Left lung (tissue), 10 donors: ENCODE data around the gene BMPR1A. TPM values are rescaled to one million over a fixed set of nuclear protein-coding genes. Genes with fewer than 3 reads are reported as not detected.

Experiments used
- ATAC-seq: fragments of 200-7000 bp; cut with Tn5 transposase; one replicate; pipeline ENCODE4 v1.9.1; 2020; ENCODE audit warnings: moderate library complexity
- DNase-seq, 4 donors: peaks; one replicate each; pipeline ENCODE4 v3.0.0-alpha.2; 2013 to 2020
- H3K27ac ChIP-seq, 2 donors: fragments of 200-600 bp; sonication (generic) in 1 of 2; one replicate each; pipeline versions ENCODE4 v1.5.0 to v1.8.0; 2020 to 2021
- H3K27me3 ChIP-seq, 2 donors: fragments of 200-600 bp; sonication (generic) in 1 of 2; one replicate each; pipeline versions ENCODE4 v1.5.0 to v1.8.0; 2020 to 2021
- H3K36me3 ChIP-seq, 2 donors: fragments of 200-600 bp; sonication (generic) in 1 of 2; one replicate each; pipeline versions ENCODE4 v1.5.0 to v1.8.0; 2020 to 2021
- H3K4me1 ChIP-seq, 2 donors: fragments of 200-600 bp; one replicate each; pipeline ENCODE4 v1.8.0; 2021
- H3K4me3 ChIP-seq, 2 donors: fragments of 200-600 bp; sonication (generic) in 1 of 2; one replicate each; pipeline versions ENCODE4 v1.5.0 to v1.8.0; 2020 to 2021; ENCODE audit warnings: mild to moderate bottlenecking in 1 of 2
- H3K9me3 ChIP-seq, 2 donors: fragments of 200-600 bp; sonication (generic) in 1 of 2; one replicate each; pipeline versions ENCODE4 v1.5.0 to v1.8.0; 2020 to 2021
- intact Hi-C, 2 donors: fragments of 100-400 bp; cut with DNase I; formaldehyde crosslinking; loops; one replicate each; pipeline versions ENCODE4 v1.11.2 to v1.14.2; 2022
- polyA plus RNA-seq, 6 donors: library from polyadenylated mRNA; unstranded; fragments of 120-200 nt; gene quantifications; one replicate each; pipeline ENCODE4 v1.2.1, GENCODE V29; 2013; ENCODE audit not compliant: insufficient read length in 6 of 6
- total RNA-seq, 2 donors: library from RNA; stranded (reverse); fragmentation: NEBNext Ultra II Directional; extraction: Animal tissue kit (Norgen Biotek cat#: 25700); gene quantifications; one replicate each; pipeline ENCODE4 v1.2.1, GENCODE V29; 2021
- TF ChIP-seq, protein P1 (sequence below), 2 donors: fragments of 200-600 bp; sonication (generic) in 1 of 2; IDR thresholded peaks; one replicate each; pipeline versions ENCODE4 v1.5.0 to v1.8.0; 2021; ENCODE audit warnings: antibody characterized with exemption in 2 of 2
- donor health status: DM: no; HTN: yes; CAD: no.
- donor health status: DM: no; HTN: no; CAD: no.

The BMPR1A gene
- total and polyA plus RNA-seq, 8 donors = 33.4 to 87.2 (median 72.9) TPM

DNA sequence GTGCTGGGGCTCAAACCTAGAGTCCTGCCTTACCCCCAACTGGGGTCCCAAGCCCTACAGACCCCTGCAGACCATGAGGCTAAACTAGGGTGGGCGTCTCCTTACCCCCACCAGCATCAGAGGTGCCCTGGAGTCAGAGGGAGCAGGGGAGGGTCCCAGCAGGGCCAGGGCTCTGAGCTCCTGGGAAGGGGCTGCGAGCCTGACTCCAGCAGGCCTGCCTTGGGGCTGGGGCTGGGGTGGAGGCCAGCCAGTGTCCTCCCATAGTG lies 203.3 kb downstream of the BMPR1A start:
- Histone ChIP-seq H3K4me3 (no peak overlapping the region), H3K4me1 (peaks cover 22 to 34% of the 10 kb centered on the region in 2 donors), H3K9me3 (no peaks in the 10 kb centered on the region)

DNA sequence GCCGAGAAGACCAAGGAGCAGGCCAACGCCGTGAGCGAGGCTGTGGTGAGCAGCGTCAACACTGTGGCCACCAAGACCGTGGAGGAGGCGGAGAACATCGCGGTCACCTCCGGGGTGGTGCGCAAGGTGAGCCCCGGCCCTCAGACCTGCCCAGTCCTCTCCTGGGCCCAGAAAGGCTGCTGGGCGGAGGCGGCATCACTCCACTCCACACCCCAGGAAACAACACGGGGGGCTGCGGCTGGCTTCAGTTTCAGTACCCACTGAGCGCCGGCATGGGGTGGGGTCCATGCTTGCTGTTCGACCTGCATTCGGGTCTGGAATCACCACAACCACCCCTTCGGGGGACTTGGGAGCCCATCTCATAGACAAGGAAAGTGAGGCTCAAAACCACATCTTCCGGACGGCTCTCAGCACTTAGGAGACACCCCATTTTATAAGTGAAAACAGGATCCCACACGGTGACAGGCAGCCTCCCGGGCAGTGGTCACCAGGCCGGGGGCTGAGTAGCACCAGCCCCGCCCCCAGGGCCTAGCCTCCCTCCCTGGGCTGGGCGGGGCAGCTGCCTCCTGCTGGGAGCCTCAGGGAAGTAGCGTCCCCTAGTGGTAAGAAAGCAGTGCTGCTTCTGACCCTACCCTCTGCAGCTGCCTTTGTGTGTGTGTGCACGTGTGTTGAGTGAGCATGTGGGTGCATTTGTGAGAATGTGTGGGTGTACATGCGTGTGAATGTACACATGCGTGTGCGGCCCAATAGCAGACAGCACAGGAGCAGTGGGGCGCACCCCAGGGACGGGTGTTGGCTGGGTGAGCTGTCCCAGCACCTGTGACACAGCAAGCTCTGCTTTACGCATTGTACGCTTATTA lies 203.8 kb downstream of the BMPR1A start:
- intact Hi-C loops = no loop called here
- Histone ChIP-seq H3K4me1 (peaks cover 22 to 30% of the 10 kb centered on the region in 2 donors), H3K27ac (peak overlapping the region; percentile 44 to 64), H3K9me3 (no peaks in the 10 kb centered on the region), H3K36me3 (no peaks in the 10 kb centered on the region), H3K4me3 (no peak overlapping the region), H3K27me3 (peaks cover 0 to 4% of the 10 kb centered on the region in 2 donors)
- ATAC-seq = peak; percentile 79
- DNase-seq = no peak
- TF ChIP-seq, protein P1, sequence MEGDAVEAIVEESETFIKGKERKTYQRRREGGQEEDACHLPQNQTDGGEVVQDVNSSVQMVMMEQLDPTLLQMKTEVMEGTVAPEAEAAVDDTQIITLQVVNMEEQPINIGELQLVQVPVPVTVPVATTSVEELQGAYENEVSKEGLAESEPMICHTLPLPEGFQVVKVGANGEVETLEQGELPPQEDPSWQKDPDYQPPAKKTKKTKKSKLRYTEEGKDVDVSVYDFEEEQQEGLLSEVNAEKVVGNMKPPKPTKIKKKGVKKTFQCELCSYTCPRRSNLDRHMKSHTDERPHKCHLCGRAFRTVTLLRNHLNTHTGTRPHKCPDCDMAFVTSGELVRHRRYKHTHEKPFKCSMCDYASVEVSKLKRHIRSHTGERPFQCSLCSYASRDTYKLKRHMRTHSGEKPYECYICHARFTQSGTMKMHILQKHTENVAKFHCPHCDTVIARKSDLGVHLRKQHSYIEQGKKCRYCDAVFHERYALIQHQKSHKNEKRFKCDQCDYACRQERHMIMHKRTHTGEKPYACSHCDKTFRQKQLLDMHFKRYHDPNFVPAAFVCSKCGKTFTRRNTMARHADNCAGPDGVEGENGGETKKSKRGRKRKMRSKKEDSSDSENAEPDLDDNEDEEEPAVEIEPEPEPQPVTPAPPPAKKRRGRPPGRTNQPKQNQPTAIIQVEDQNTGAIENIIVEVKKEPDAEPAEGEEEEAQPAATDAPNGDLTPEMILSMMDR (IDR thresholded peaks at IDR 0.05) = peak; percentile 73 to 79

More for the DNA sequence above, 203.3 kb downstream of the BMPR1A start:
- ATAC-seq (no peak), DNase-seq (no peak)
- peaks cover 0 to 4% of the 10 kb centered on the region in 2 donors for H3K27me3 ChIP-seq
- intact Hi-C loops = loop anchor here in 1 of 2 donors (10.0 kb wide), 1 partner anchor 145 kb away; no protein-coding TSS in a partner anchor
- TF ChIP-seq, protein P1 (IDR thresholded peaks at IDR 0.05) = no peak
- H3K27ac ChIP-seq = peak overlapping the region; percentile 44 to 64
- H3K36me3 ChIP-seq = no peaks in the 10 kb centered on the region

DNA sequence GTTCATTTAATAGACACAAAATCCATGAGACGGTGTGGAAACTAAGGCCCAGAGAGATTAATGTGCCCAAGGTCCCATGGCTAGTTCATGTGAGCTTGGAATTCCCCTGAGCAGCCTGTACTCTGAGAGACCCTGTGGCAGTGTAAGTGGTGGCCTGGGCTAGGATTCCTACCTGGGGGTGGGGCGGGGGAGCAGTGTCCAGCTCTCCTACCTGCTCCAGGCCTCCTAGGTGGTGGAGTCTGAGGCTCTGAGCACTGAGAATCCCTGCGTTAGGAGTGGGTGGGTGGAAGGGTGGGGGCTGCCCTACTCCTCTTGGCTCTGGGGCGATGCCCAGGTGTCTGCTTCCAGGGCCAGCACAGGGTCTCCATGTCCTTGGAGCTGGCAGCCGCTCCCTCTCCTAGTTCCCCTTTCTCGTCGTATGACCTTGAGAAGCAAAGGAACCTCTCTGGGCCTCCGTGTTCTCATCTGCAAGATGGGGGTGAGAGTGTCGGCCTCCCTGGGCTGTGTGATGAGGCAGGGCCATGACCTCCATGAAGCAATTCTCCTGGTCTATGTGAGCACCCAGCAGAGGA lies 204.5 kb downstream of the BMPR1A start:
- intact Hi-C loops = no loop called here
- H3K27me3 ChIP-seq = peaks cover 0 to 4% of the 10 kb centered on the region in 2 donors
- H3K27ac ChIP-seq = no peak overlapping the region
- H3K4me1 ChIP-seq = peaks cover 22 to 33% of the 10 kb centered on the region in 2 donors
- no peaks in the 10 kb centered on the region for H3K36me3 ChIP-seq
- TF ChIP-seq, protein P1 (IDR thresholded peaks at IDR 0.05) = no peak
- no peaks in the 10 kb centered on the region for H3K9me3 ChIP-seq
- no peak overlapping the region for H3K4me3 ChIP-seq
- DNase-seq (no peak), ATAC-seq (no peak)

DNA sequence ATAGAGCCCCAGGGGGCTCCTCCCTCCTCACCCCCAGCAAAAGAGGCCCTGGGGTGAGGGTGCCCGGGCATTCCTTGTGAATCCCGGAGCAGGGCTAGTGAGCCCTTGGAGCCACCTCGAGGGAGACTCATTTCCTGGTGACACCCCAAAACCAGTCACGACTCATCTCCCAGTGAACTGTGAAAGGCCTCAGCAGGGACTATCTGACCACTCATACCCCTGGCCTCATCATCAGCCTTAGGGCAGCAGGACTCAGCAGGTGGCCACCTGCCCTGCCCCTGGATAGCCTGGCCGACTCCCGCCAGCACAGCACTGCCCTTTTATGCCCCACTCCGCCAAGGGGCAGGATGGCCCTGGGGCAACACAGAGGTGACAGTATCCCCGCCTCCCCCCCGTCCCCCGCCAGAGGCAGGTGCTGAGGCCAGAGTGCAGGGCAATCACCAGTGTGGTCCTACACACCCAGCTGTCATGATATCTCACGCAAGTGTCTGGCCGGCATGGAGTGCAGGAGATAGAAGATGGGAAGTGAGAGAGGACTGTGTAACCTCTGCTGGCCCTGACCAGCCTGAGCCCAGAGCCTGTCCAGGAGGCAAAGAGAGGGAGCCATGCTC lies 205.2 kb downstream of the BMPR1A start:
- Histone ChIP-seq H3K4me1 (peaks cover 27 to 39% of the 10 kb centered on the region in 2 donors), H3K9me3 (no peaks in the 10 kb centered on the region), H3K27me3 (peaks cover 0 to 4% of the 10 kb centered on the region in 2 donors), H3K4me3 (no peak overlapping the region), H3K27ac (no peak overlapping the region), H3K36me3 (no peaks in the 10 kb centered on the region)
- intact Hi-C loops = no loop called here
- TF ChIP-seq, protein P1 (IDR thresholded peaks at IDR 0.05) = no peak
- ATAC-seq = no peak
- DNase-seq = no peak
